Natural killer cell (primary cell): Measurements from ENCODE around the gene BACH2. TPM values are rescaled to one million over a fixed set of nuclear protein-coding genes. Genes with fewer than 3 reads are reported as not detected.

Experiments
- ATAC-seq, 3 donors: fragments of 150-1000 bp in 2 of 3; fragments of 200-7000 bp in 1 of 3; cut with Tn5 transposase; 1 replicate in 1 of 3; 2 replicates in 2 of 3; pipeline ENCODE4 v1.10.0; 2021; ENCODE audit warnings: mild to moderate bottlenecking in 2 of 3, moderate library complexity in 2 of 3
- DNase-seq, 2 donors: peaks; one replicate each; pipeline versions ENCODE4 v3.0.0 to v3.0.0-alpha.2; 2013 to 2021; ENCODE audit warnings: mixed read lengths in 1 of 2
- H3K27ac ChIP-seq: one replicate; pipeline ENCODE4 v1.5.1; 2013; ENCODE audit warnings: mild to moderate bottlenecking, low read length
- H3K27me3 ChIP-seq: one replicate; pipeline ENCODE4 v1.6.1; 2013; ENCODE audit warnings: low read length; ENCODE audit not compliant: control insufficient read depth, insufficient read depth
- H3K36me3 ChIP-seq: one replicate; pipeline ENCODE4 v1.6.1; 2013; ENCODE audit warnings: low read length; ENCODE audit not compliant: control insufficient read depth, insufficient read depth
- H3K4me1 ChIP-seq: one replicate; pipeline ENCODE4 v1.6.1; 2013; ENCODE audit warnings: low read length; ENCODE audit not compliant: control insufficient read depth, insufficient read depth
- H3K4me3 ChIP-seq: one replicate; pipeline ENCODE4 v1.5.1; 2013; ENCODE audit warnings: low read length
- H3K9me3 ChIP-seq: one replicate; pipeline ENCODE4 v1.6.1; 2013; ENCODE audit warnings: low read length; ENCODE audit not compliant: control insufficient read depth, insufficient read depth
- H3K27ac Mint-ChIP-seq, 2 donors: one replicate each; pipeline ENCODE4 v1.8.0; 2022; ENCODE audit warnings: mild to moderate bottlenecking in 2 of 2, mixed read lengths in 2 of 2, moderate library complexity in 1 of 2
- H3K27me3 Mint-ChIP-seq, 2 donors: one replicate each; pipeline ENCODE4 v1.8.0; 2022; ENCODE audit warnings: low read depth in 2 of 2, mixed read lengths in 2 of 2
- H3K36me3 Mint-ChIP-seq: one replicate; pipeline ENCODE4 v1.8.0; 2022; ENCODE audit warnings: mixed read lengths
- H3K4me1 Mint-ChIP-seq, 2 donors: one replicate each; pipeline ENCODE4 v1.8.0; 2022; ENCODE audit warnings: mixed read lengths in 2 of 2
- H3K4me3 Mint-ChIP-seq: one replicate; pipeline ENCODE4 v1.8.0; 2022; ENCODE audit warnings: mild to moderate bottlenecking, moderate library complexity, mixed read lengths
- H3K9me3 Mint-ChIP-seq, 2 donors: one replicate each; pipeline ENCODE4 v1.8.0; 2022; ENCODE audit warnings: mixed read lengths in 2 of 2
- CTCF ChIP-seq: fragments of 200-600 bp; IDR thresholded peaks from one replicate; pipeline ENCODE4 v1.8.0; 2022; ENCODE audit warnings: antibody characterized with exemption
- WGBS: methylation state at CpG from one replicate; pipeline ENCODE4 v1.1.7; 2013; ENCODE audit warnings: missing lambda C conversion rate; ENCODE audit not compliant: insufficient coverage; 5-methylcytosine and 5-hydroxymethylcytosine counted together
- intact Hi-C: fragments of 100-400 bp; cut with micrococcal nuclease; formaldehyde crosslinking; loops from one replicate; pipeline ENCODE4 v1.14.2; 2022
- total RNA-seq, 4 donors: library from RNA; stranded (reverse); fragments of 120-200 nt in 1 of 4; gene quantifications; one replicate each; pipeline versions ENCODE4 v1.2.3 to v1.2.4, GENCODE V29; 2013 to 2022

BACH2 gene
- total RNA-seq, 3 donors from 2014 or later (not counting 1 experiment from before 2014, with no cell fraction given), result 32.1 to 37.8 (median 32.7) TPM

- TF ChIP-seq CTCF, result no peak
- H3K4me3 Mint-ChIP-seq, result no peak overlapping the region
- no peaks in the 10 kb centered on the region for H3K9me3 ChIP-seq
- no peaks in the 10 kb centered on the region for H3K4me1 ChIP-seq
- H3K27me3 Mint-ChIP-seq, result peaks cover 0 to 4% of the 10 kb centered on the region in 2 donors
- intact Hi-C loops, result no loop called here
- no peaks in the 10 kb centered on the region for H3K36me3 ChIP-seq
- H3K36me3 Mint-ChIP-seq, result no peaks in the 10 kb centered on the region
- H3K4me3 ChIP-seq, result no peak overlapping the region
- ATAC-seq (no peak), DNase-seq (no peak)
- H3K27ac Mint-ChIP-seq, result no peak overlapping the region
- H3K27ac ChIP-seq, result no peak overlapping the region
- no peaks in the 10 kb centered on the region for H3K4me1 Mint-ChIP-seq
- H3K9me3 Mint-ChIP-seq, result no peaks in the 10 kb centered on the region
- 89% methylated on average over 5 of the region's 6 CpGs for whole genome bisulfite sequencing
- no peaks in the 10 kb centered on the region for H3K27me3 ChIP-seq
These were observed 23.5 kb upstream of the BACH2 start for GRCh38 chr6:90319979-90320685.

- no peaks in the 10 kb centered on the region for H3K4me1 Mint-ChIP-seq
- no peak for DNase-seq
- no peak for TF ChIP-seq CTCF
- no peaks in the 10 kb centered on the region for H3K36me3 Mint-ChIP-seq
- no peaks in the 10 kb centered on the region for H3K9me3 Mint-ChIP-seq
- Histone ChIP-seq H3K27me3 (no peaks in the 10 kb centered on the region), H3K36me3 (no peaks in the 10 kb centered on the region), H3K9me3 (no peaks in the 10 kb centered on the region), H3K27ac (no peak overlapping the region), H3K4me3 (no peak overlapping the region), H3K4me1 (no peaks in the 10 kb centered on the region)
- H3K4me3 Mint-ChIP-seq, result no peak overlapping the region
- ATAC-seq, result no peak
- H3K27me3 Mint-ChIP-seq, result peaks cover 5 to 11% of the 10 kb centered on the region in 2 donors
- intact Hi-C loops, result no loop called here
- no peak overlapping the region for H3K27ac Mint-ChIP-seq
- 96% methylated on average over 1 of the region's 1 CpG for WGBS
These were observed 22.4 kb upstream of the BACH2 start for GRCh38 chr6:90319044-90319443.

GRCh38 chr6:90315986-90316385 is 19.3 kb upstream of the BACH2 start:
- Mint-ChIP-seq H3K4me3 (no peak overlapping the region), H3K4me1 (no peaks in the 10 kb centered on the region), H3K36me3 (no peaks in the 10 kb centered on the region), H3K27me3 (peaks cover 8 to 17% of the 10 kb centered on the region in 2 donors), H3K9me3 (no peaks in the 10 kb centered on the region), H3K27ac (no peak overlapping the region)
- WGBS, result 88% methylated on average over 2 of the region's 3 CpGs
- Histone ChIP-seq H3K36me3 (no peaks in the 10 kb centered on the region), H3K4me3 (no peak overlapping the region), H3K27me3 (no peaks in the 10 kb centered on the region), H3K9me3 (no peaks in the 10 kb centered on the region), H3K4me1 (no peaks in the 10 kb centered on the region), H3K27ac (peak overlapping the region; percentile 59)
- TF ChIP-seq CTCF, result no peak
- intact Hi-C loops, result no loop called here
- no peak for DNase-seq
- no peak for ATAC-seq
